A204.1 (cell line): Measurements from ENCODE around the gene FOXQ1.

Experiments
- FAIRE-seq: peaks from 2 replicates; lab custom pipeline; 2012; peaks lifted over from hg19 to GRCh38; lab: Jason Lieb, UNC

FOXQ1 gene

GRCh38 chr6:1363729-1364572, 52.1 kb downstream of the FOXQ1 start:
- no peak for FAIRE-seq
